Thymus (tissue), 11 donors: ENCODE data around the gene EPHA3. TPM values are rescaled to one million over a fixed set of nuclear protein-coding genes. Genes with fewer than 3 reads are reported as not detected.

ENCODE experiments used
- DNase-seq, 9 donors: peaks; one replicate each; pipeline ENCODE4 v3.0.0-alpha.2; 2013; ENCODE audit warnings: low spot score in 9 of 9, low read depth in 6 of 9, missing footprints in 1 of 9
- H3K27ac ChIP-seq, 2 donors: one replicate each; pipeline ENCODE4 v1.5.1; 2013; ENCODE audit warnings: control low read depth in 1 of 2, low read depth in 1 of 2, low read length in 1 of 2, mild to moderate bottlenecking in 1 of 2, moderate library complexity in 1 of 2
- H3K27me3 ChIP-seq, 2 donors: one replicate each; pipeline ENCODE4 v1.5.1; 2013; ENCODE audit warnings: low read length in 1 of 2; ENCODE audit not compliant: control insufficient read depth in 2 of 2, insufficient read depth in 1 of 2
- H3K36me3 ChIP-seq, 2 donors: one replicate each; pipeline ENCODE4 v1.5.1; 2013; ENCODE audit warnings: low read length in 1 of 2, mild to moderate bottlenecking in 1 of 2, moderate library complexity in 1 of 2; ENCODE audit not compliant: control insufficient read depth in 2 of 2, insufficient read depth in 2 of 2
- H3K4me1 ChIP-seq, 2 donors: one replicate each; pipeline ENCODE4 v1.5.1; 2013; ENCODE audit warnings: low read length in 2 of 2; ENCODE audit not compliant: control insufficient read depth in 2 of 2, insufficient read depth in 2 of 2
- H3K4me3 ChIP-seq, 2 donors: one replicate each; pipeline ENCODE4 v1.5.1; 2013; ENCODE audit warnings: low read length in 2 of 2, control low read depth in 1 of 2, mild to moderate bottlenecking in 1 of 2
- H3K9me3 ChIP-seq, 2 donors: one replicate each; pipeline ENCODE4 v1.5.1; 2013; ENCODE audit warnings: low read length in 1 of 2, mild to moderate bottlenecking in 1 of 2; ENCODE audit not compliant: control insufficient read depth in 2 of 2, insufficient read depth in 1 of 2
- WGBS: extraction: QIAGEN DNeasy Blood & Tissue Kit; methylation state at CpG from one replicate; pipeline ENCODE4 v1.1.7; 2013; 5-methylcytosine and 5-hydroxymethylcytosine counted together
- polyA plus RNA-seq: library from polyadenylated mRNA; stranded (reverse); fragments of 200-250 nt; gene quantifications from one replicate; pipeline ENCODE4 v1.2.3, GENCODE V29; 2013
- total RNA-seq: library from RNA; stranded (reverse); fragments of 120-200 nt; gene quantifications from one replicate; pipeline ENCODE4 v1.2.4, GENCODE V29; 2013
- donor health status: healthy.

EPHA3 gene
- total and polyA plus RNA-seq, 2 donors = 0.73 to 1.9 TPM

GRCh38 chr3:89234620-89235019 is 127.2 kb downstream of the EPHA3 start:
- Histone ChIP-seq H3K4me3 (no peak overlapping the region), H3K27ac (no peak overlapping the region), H3K27me3 (no peaks in the 10 kb centered on the region), H3K4me1 (no peaks in the 10 kb centered on the region), H3K36me3 (no peaks in the 10 kb centered on the region), H3K9me3 (no peaks in the 10 kb centered on the region)
- no peak for DNase-seq

- Histone ChIP-seq H3K9me3 (no peaks in the 10 kb centered on the region), H3K36me3 (no peaks in the 10 kb centered on the region), H3K27ac (no peak overlapping the region), H3K27me3 (no peaks in the 10 kb centered on the region), H3K4me3 (no peak overlapping the region), H3K4me1 (no peaks in the 10 kb centered on the region)
- WGBS = 91% methylated on average over 2 of the region's 2 CpGs
- DNase-seq = no peak
Observed at GRCh38 chr3:89238846-89239245, 131.4 kb downstream of the EPHA3 start.

GRCh38 chr3:89239774-89240173 is 132.4 kb downstream of the EPHA3 start:
- Histone ChIP-seq H3K27me3 (no peaks in the 10 kb centered on the region), H3K27ac (no peak overlapping the region), H3K4me1 (no peaks in the 10 kb centered on the region), H3K9me3 (no peaks in the 10 kb centered on the region), H3K36me3 (no peaks in the 10 kb centered on the region), H3K4me3 (no peak overlapping the region)
- 83% methylated on average over 1 of the region's 1 CpG for WGBS
- DNase-seq = no peak

DNA sequence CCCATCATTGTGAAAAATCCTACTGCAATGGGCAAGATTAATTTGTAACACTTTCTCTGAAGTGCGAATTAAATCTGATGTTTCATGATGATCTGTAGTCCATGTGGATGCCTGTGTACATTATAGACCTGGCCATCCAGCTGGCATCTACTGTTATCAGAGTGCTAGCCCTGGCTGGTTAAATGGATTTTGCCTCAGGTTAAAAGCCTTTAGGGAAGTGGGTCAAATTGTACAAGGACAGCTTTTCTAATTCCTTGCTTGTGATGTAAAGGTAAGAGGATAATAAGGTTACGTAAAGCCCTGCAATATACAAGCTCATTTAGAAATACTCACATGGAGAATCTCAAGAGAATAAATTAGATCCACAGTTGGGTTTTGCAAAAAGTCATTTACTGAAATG is 138.2 kb downstream of the EPHA3 start:
- no peak overlapping the region for H3K27ac ChIP-seq
- no peaks in the 10 kb centered on the region for H3K4me1 ChIP-seq
- no peaks in the 10 kb centered on the region for H3K27me3 ChIP-seq
- no peaks in the 10 kb centered on the region for H3K9me3 ChIP-seq
- 96% methylated on average over 2 of the region's 2 CpGs for WGBS
- H3K36me3 ChIP-seq = no peaks in the 10 kb centered on the region
- DNase-seq = no peak
- H3K4me3 ChIP-seq = no peak overlapping the region

DNA sequence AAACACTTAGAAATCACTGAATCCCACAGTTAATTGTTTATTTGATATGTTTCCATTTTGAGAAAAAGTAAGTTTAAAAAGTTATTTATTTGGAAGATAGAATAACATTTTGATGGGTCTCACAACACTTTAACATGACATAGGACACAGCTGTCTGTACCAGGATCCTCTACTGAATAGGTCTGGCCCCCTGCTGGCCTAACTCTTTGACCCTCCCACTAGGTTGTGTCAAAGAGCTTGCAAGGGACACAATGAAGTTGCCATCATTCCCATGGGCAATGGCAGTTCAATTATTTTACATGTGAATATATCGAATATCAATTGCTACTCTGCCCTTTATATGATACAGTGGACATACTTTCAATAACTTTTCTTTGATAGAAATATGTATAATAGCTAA is 138.9 kb downstream of the EPHA3 start:
- Histone ChIP-seq H3K36me3 (no peaks in the 10 kb centered on the region), H3K4me3 (no peak overlapping the region), H3K27ac (no peak overlapping the region), H3K9me3 (no peaks in the 10 kb centered on the region), H3K27me3 (no peaks in the 10 kb centered on the region), H3K4me1 (no peaks in the 10 kb centered on the region)
- DNase-seq = no peak
- WGBS = 92% methylated on average over 1 of the region's 1 CpG

DNA sequence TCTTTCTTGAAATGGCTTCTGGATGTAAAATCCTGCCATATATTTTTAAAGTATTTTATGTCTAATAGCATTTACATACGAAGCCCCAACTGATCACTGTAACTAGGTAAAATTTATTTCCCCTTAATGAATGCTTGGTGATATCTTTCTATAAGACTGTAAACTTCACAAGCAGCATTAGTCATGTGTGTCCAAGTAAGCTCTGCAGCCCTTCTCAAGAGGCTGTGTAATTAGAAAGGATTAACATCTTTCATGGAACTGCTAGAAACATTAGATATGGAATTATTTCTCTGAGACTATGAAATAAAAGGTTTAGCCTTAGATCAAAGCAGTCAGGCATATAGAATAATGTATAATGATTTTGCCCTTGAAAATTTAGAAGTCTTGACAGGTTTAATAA is 143.3 kb downstream of the EPHA3 start:
- DNase-seq = no peak
- no peak overlapping the region for H3K27ac ChIP-seq
- no peaks in the 10 kb centered on the region for H3K36me3 ChIP-seq
- H3K9me3 ChIP-seq = no peaks in the 10 kb centered on the region
- 83% methylated on average over 1 of the region's 1 CpG for WGBS
- H3K4me3 ChIP-seq = no peak overlapping the region
- H3K27me3 ChIP-seq = no peaks in the 10 kb centered on the region
- no peaks in the 10 kb centered on the region for H3K4me1 ChIP-seq

GRCh38 chr3:89252016-89252415 is 144.6 kb downstream of the EPHA3 start:
- Histone ChIP-seq H3K36me3 (no peaks in the 10 kb centered on the region), H3K27me3 (no peaks in the 10 kb centered on the region), H3K27ac (no peak overlapping the region), H3K4me3 (no peak overlapping the region), H3K9me3 (no peaks in the 10 kb centered on the region), H3K4me1 (no peaks in the 10 kb centered on the region)
- DNase-seq = no peak
- 92% methylated on average over 4 of the region's 4 CpGs for WGBS

GRCh38 chr3:89252860-89253259 is 145.4 kb downstream of the EPHA3 start:
- WGBS = 43% methylated on average over 2 of the region's 2 CpGs

GRCh38 chr3:89256395-89256794 is 149.0 kb downstream of the EPHA3 start:
- H3K27ac ChIP-seq = no peak overlapping the region
- no peak for DNase-seq
- no peaks in the 10 kb centered on the region for H3K4me1 ChIP-seq
- no peak overlapping the region for H3K4me3 ChIP-seq
- WGBS = 90% methylated on average over 7 of the region's 7 CpGs
- H3K9me3 ChIP-seq = no peaks in the 10 kb centered on the region
- H3K36me3 ChIP-seq = no peaks in the 10 kb centered on the region
- no peaks in the 10 kb centered on the region for H3K27me3 ChIP-seq

More at GRCh38 chr3:89252860-89253259, 145.4 kb downstream of the EPHA3 start:
- Histone ChIP-seq H3K9me3 (no peaks in the 10 kb centered on the region), H3K4me3 (no peak overlapping the region), H3K27me3 (no peaks in the 10 kb centered on the region), H3K4me1 (no peaks in the 10 kb centered on the region), H3K36me3 (no peaks in the 10 kb centered on the region), H3K27ac (no peak overlapping the region)
- no peak for DNase-seq

DNA sequence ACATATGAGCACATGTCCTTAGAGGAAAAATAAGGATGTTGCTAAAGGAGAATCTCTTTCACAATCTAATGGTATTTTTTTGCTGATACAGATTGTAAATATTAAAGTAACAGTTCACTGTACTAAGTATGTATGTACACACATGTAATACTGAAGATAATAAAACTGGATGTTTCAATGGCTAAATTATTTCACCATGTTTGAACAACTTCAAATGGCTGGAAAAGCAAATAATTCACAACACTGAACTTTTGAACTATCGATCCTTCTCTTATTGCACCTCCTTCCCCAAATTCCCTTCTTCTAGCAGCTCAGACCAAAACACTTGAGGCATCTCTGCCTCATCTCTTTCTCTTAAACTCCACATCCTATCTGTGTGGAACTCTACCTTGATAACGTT is 149.5 kb downstream of the EPHA3 start:
- H3K27me3 ChIP-seq = no peaks in the 10 kb centered on the region
- no peak for DNase-seq
- no peaks in the 10 kb centered on the region for H3K9me3 ChIP-seq
- H3K4me3 ChIP-seq = no peak overlapping the region
- WGBS = 95% methylated on average over 2 of the region's 2 CpGs
- no peaks in the 10 kb centered on the region for H3K36me3 ChIP-seq
- no peak overlapping the region for H3K27ac ChIP-seq
- H3K4me1 ChIP-seq = no peaks in the 10 kb centered on the region
